Spleen (tissue), 11 donors: ENCODE results near the gene GGACT. TPM values are rescaled to one million over a fixed set of nuclear protein-coding genes. Genes with fewer than 3 reads are reported as not detected.

Experiments
- DNase-seq: peaks from one replicate; pipeline ENCODE4 v3.0.0-alpha.2; 2020
- H3K27ac ChIP-seq, 8 donors: fragments of 200-600 bp; sonication (generic) in 7 of 8; 1 replicate in 4 of 8; 2 replicates in 4 of 8; pipeline versions ENCODE4 v1.5.0 to v1.8.0; 2016 to 2021; ENCODE audit warnings: inconsistent platforms in 4 of 8, mild to moderate bottlenecking in 4 of 8, moderate library complexity in 1 of 8
- H3K27me3 ChIP-seq, 7 donors: fragments of 200-600 bp; sonication (generic) in 6 of 7; replicated peaks in 1 of 7; 1 replicate in 4 of 7; 2 replicates in 3 of 7; pipeline versions ENCODE4 v1.5.0 to v1.8.0; 2016 to 2021; ENCODE audit warnings: inconsistent platforms in 3 of 7, mild to moderate bottlenecking in 1 of 7
- H3K36me3 ChIP-seq, 6 donors: fragments of 200-600 bp; sonication (generic) in 5 of 6; 1 replicate in 4 of 6; 2 replicates in 2 of 6; pipeline versions ENCODE4 v1.5.0 to v1.8.0; 2016 to 2021; ENCODE audit warnings: inconsistent platforms in 2 of 6
- H3K4me1 ChIP-seq, 6 donors: fragments of 200-600 bp; sonication (generic) in 5 of 6; 1 replicate in 3 of 6; 2 replicates in 3 of 6; pipeline versions ENCODE4 v1.5.0 to v1.8.0; 2016 to 2021; ENCODE audit warnings: inconsistent platforms in 3 of 6
- H3K4me3 ChIP-seq, 8 donors: fragments of 200-600 bp; sonication (generic) in 7 of 8; 1 replicate in 4 of 8; 2 replicates in 4 of 8; pipeline versions ENCODE4 v1.5.0 to v1.8.0; 2016 to 2021; ENCODE audit warnings: inconsistent platforms in 4 of 8, mild to moderate bottlenecking in 4 of 8, moderate library complexity in 2 of 8
- H3K9me3 ChIP-seq, 8 donors: fragments of 200-600 bp; sonication (generic) in 7 of 8; 1 replicate in 4 of 8; 2 replicates in 4 of 8; pipeline versions ENCODE4 v1.5.0 to v1.8.0; 2016 to 2021; ENCODE audit warnings: inconsistent platforms in 4 of 8
- CTCF ChIP-seq, 11 experiments: fragments of 200-600 bp in 7 of 11; fragments of 450-650 bp in 4 of 11; sonication (generic) in 4 of 11; IDR thresholded peaks in 8 of 11; conservative IDR thresholded peaks in 3 of 11; 1 replicate in 7 of 11; 2 replicates in 4 of 11; pipeline versions ENCODE4 v1.4.0 to v1.8.0; 2016 to 2021; ENCODE audit warnings: antibody characterized with exemption in 11 of 11, inconsistent platforms in 4 of 11, mild to moderate bottlenecking in 1 of 11
- POLR2A ChIP-seq, 3 donors: fragments of 450-650 bp; IDR thresholded peaks; one replicate each; pipeline ENCODE4 v1.5.1; 2017; ENCODE audit warnings: antibody characterized with exemption in 3 of 3, mild to moderate bottlenecking in 1 of 3
- POLR2AphosphoS5 ChIP-seq, 3 donors: sonication (generic); formaldehyde crosslinking; IDR thresholded peaks; one replicate each; pipeline ENCODE4 v1.5.1; 2017; ENCODE audit warnings: antibody characterized with exemption in 3 of 3
- WGBS, 5 donors: extraction: QIAGEN DNeasy Blood & Tissue Kit in 3 of 5; methylation state at CpG; one replicate each; pipeline versions ENCODE4 v1.1.5 to v1.1.7; 2013 to 2018; 5-methylcytosine and 5-hydroxymethylcytosine counted together
- intact Hi-C: fragments of 100-400 bp; cut with DNase I; formaldehyde crosslinking; loops from one replicate; pipeline ENCODE4 v1.15.0; 2023; ENCODE audit warnings: low total_unique reads
- polyA plus RNA-seq, 3 donors: library from polyadenylated mRNA; stranded (reverse); fragments of 200-250 nt; gene quantifications; one replicate each; pipeline ENCODE4 v1.2.1, GENCODE V29; 2013
- total RNA-seq, 7 donors: library from RNA; depleted of rRNA in 3 of 7; stranded (reverse); fragments of >200 nt in 3 of 7; fragmentation: NEBNext Ultra II Directional in 4 of 7; extraction: Animal tissue kit (Norgen Biotek cat#: 25700) in 4 of 7; gene quantifications; one replicate each; pipeline versions ENCODE4 v1.1.0 to v1.2.1, GENCODE V29; 2016 to 2021
- donor health status: healthy with polysubstance abuse.
- donor health status: DM: no; HTN: no; CAD: no; lungs with moderate emphysema.
- donor health status: DM: no; HTN: no; CAD: no.
- donor health status: Bipolar disorder and iron deficiency.
- donor health status: healthy.
- donor health status: DM: no; HTN: no; CAD: no.
- donor health status: DM: yes; HTN: yes; CAD: no.

The GGACT gene
- total and polyA plus RNA-seq, 10 donors: 1.9 to 19.7 (median 3.9) TPM

GRCh38 chr13:100601716-100602115 lies 13.1 kb upstream of the GGACT start:
- H3K27ac ChIP-seq: no peak overlapping the region
- 94 to 98% (median 95%) methylated on average over 7 of the region's 7 CpGs for WGBS, 5 donors
- peaks cover 0 to 4% (median 0%) of the 10 kb centered on the region in 6 donors for H3K4me1 ChIP-seq
- intact Hi-C loops: no loop called here
- H3K4me3 ChIP-seq: no peak overlapping the region
- no peak for DNase-seq
- TF ChIP-seq POLR2AphosphoS5 (IDR thresholded peaks at IDR 0.05) (no peak), CTCF (IDR thresholded peaks at IDR 0.05 in 8 of 11, conservative IDR thresholded peaks at IDR 0.05 in 3 of 11) (no peak), POLR2A (IDR thresholded peaks at IDR 0.05) (no peak)
- H3K9me3 ChIP-seq: no peaks in the 10 kb centered on the region
- peaks cover 0 to 12% (median 0%) of the 10 kb centered on the region in 6 donors for H3K36me3 ChIP-seq
- H3K27me3 ChIP-seq: no peaks in the 10 kb centered on the region

GRCh38 chr13:100600915-100601314 lies 12.3 kb upstream of the GGACT start:
- intact Hi-C loops: no loop called here
- 66 to 71% (median 67%) methylated on average over 6 of the region's 6 CpGs for WGBS, 5 donors
- Histone ChIP-seq H3K4me3 (no peak overlapping the region), H3K27me3 (no peaks in the 10 kb centered on the region), H3K4me1 (peaks cover 0 to 4% (median 0%) of the 10 kb centered on the region in 6 donors), H3K36me3 (peaks cover 0 to 4% (median 0%) of the 10 kb centered on the region in 6 donors), H3K9me3 (no peaks in the 10 kb centered on the region), H3K27ac (no peak overlapping the region)
- TF ChIP-seq CTCF (IDR thresholded peaks at IDR 0.05 in 8 of 11, conservative IDR thresholded peaks at IDR 0.05 in 3 of 11): no peak
- no peak for DNase-seq

- no peak for TF ChIP-seq CTCF (IDR thresholded peaks at IDR 0.05 in 8 of 11, conservative IDR thresholded peaks at IDR 0.05 in 3 of 11)
- Histone ChIP-seq H3K9me3 (no peaks in the 10 kb centered on the region), H3K27ac (no peak overlapping the region), H3K4me3 (no peak overlapping the region), H3K27me3 (no peaks in the 10 kb centered on the region), H3K4me1 (peaks cover 0 to under 1% (median 0%) of the 10 kb centered on the region in 6 donors), H3K36me3 (no peaks in the 10 kb centered on the region)
- no peak for DNase-seq
- intact Hi-C loops: no loop called here
- WGBS, 5 donors: 83 to 97% (median 95%) methylated on average over 6 of the region's 6 CpGs
Measured at GRCh38 chr13:100600461-100600860, 11.9 kb upstream of the GGACT start.

GRCh38 chr13:100597253-100597652 lies 8.7 kb upstream of the GGACT start:
- Histone ChIP-seq H3K36me3 (no peaks in the 10 kb centered on the region), H3K9me3 (no peaks in the 10 kb centered on the region), H3K4me3 (no peak overlapping the region), H3K27me3 (no peaks in the 10 kb centered on the region), H3K27ac (no peak overlapping the region), H3K4me1 (no peaks in the 10 kb centered on the region)
- TF ChIP-seq CTCF (IDR thresholded peaks at IDR 0.05 in 8 of 11, conservative IDR thresholded peaks at IDR 0.05 in 3 of 11) (no peak), POLR2A (IDR thresholded peaks at IDR 0.05) (no peak)
- intact Hi-C loops: no loop called here
- DNase-seq: no peak
- 85 to 91% (median 89%) methylated on average over 4 of the region's 4 CpGs for WGBS, 5 donors
